H1 (cell line): ENCODE measurements around the gene LIMA1. TPM values are rescaled to one million over a fixed set of nuclear protein-coding genes. Genes with fewer than 3 reads are reported as not detected.

Experiments
- CEBPB ChIP-seq: IDR thresholded peaks from 2 replicates; pipeline ENCODE4 v1.6.1; 2012; ENCODE audit warnings: low read depth, low read length
- POLR2A ChIP-seq, 2 experiments: IDR thresholded peaks; 1 replicate in 1 of 2; 2 replicates in 1 of 2; pipeline ENCODE4 v1.6.1; 2011; ENCODE audit warnings: low read depth in 2 of 2, low read length in 2 of 2, mild to moderate bottlenecking in 2 of 2; ENCODE audit errors: control extremely low read depth in 1 of 2
- POU5F1 ChIP-seq: IDR thresholded peaks from 2 replicates; pipeline ENCODE4 v1.6.1; 2011; ENCODE audit warnings: low read depth, mild to moderate bottlenecking, low read length, moderate library complexity
- RFX5 ChIP-seq: IDR thresholded peaks from 2 replicates; pipeline ENCODE4 v1.6.1; 2011; ENCODE audit warnings: low read depth, low read length, improper control_type of control experiment, borderline replicate concordance
- SIN3A ChIP-seq, 2 experiments: IDR thresholded peaks in 1 of 2; conservative IDR thresholded peaks in 1 of 2; 2 replicates each; pipeline ENCODE4 v1.6.1; 2011 to 2012; ENCODE audit warnings: low read length in 2 of 2, improper control_type of control experiment in 1 of 2, low read depth in 1 of 2, mild to moderate bottlenecking in 1 of 2
- SIRT6 ChIP-seq: IDR thresholded peaks from one replicate; pipeline ENCODE4 v1.7.1; 2012; ENCODE audit warnings: low read length, inconsistent platforms
- polyA plus RNA-seq, 7 experiments: library from polyadenylated mRNA; depleted of rRNA in 3 of 7; stranded (reverse) in 5 of 7; unstranded in 2 of 7; fragments of >200 nt in 5 of 7; fragments of 200-250 nt in 2 of 7; gene quantifications; 1 replicate in 5 of 7; 2 replicates in 1 of 7; 4 replicates in 1 of 7; pipeline versions ENCODE4 v1.2.1 to v1.2.3, GENCODE V29; 2011 to 2013; ENCODE audit warnings: missing spikeins in 2 of 7, mixed read lengths in 2 of 7
- total RNA-seq: library from RNA; stranded (reverse); fragmentation: NEBNext Ultra II Directional; extraction: Animal tissue kit (Norgen Biotek cat#: 25700); gene quantifications from 2 replicates; pipeline ENCODE4 v1.2.1, GENCODE V29; 2021
- TF ChIP-seq, protein P1 (sequence below): IDR thresholded peaks from 2 replicates; pipeline ENCODE4 v1.6.1; 2012; ENCODE audit warnings: low read length, inconsistent platforms

The LIMA1 gene
- total and polyA plus RNA-seq, 2 of the 8 experiments (the other 6 are each of a cell fraction or from before 2014, with no cell fraction given): 12.7 to 47.6 TPM

DNA sequence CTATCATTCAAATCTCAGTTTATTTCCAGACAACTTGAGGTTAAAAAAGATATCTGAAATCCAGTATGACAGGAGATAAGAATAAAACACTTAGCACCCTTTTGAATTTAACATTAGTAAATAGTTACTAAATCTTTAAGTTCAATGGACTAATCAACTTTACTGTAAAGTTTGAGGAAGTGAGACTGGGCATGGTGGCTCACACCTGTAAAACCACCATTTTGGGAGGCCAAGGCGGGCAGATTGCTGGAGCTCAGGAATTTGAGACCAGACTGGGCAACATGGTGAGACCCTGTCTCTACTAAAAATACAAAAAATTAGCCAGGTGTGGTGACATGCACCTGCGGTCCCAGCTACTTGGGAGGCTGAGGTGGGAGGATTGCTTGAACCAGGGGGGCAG is 75.9 kb downstream of the LIMA1 start (continued):
- TF ChIP-seq POLR2A (IDR thresholded peaks at IDR 0.05; ENCODE audit: control extremely low read depth in 1 of 2, low read depth in 2 of 2, low read length in 2 of 2) (no peak), CEBPB (no peak), RFX5 (no peak), SIN3A (conservative IDR thresholded peaks at IDR 0.05 in 1 of 2, IDR thresholded peaks at IDR 0.05 in 1 of 2; ENCODE audit: low read depth in 1 of 2, low read length in 2 of 2) (no peak), POU5F1 (no peak), SIRT6 (no peak)
- TF ChIP-seq, protein P1, sequence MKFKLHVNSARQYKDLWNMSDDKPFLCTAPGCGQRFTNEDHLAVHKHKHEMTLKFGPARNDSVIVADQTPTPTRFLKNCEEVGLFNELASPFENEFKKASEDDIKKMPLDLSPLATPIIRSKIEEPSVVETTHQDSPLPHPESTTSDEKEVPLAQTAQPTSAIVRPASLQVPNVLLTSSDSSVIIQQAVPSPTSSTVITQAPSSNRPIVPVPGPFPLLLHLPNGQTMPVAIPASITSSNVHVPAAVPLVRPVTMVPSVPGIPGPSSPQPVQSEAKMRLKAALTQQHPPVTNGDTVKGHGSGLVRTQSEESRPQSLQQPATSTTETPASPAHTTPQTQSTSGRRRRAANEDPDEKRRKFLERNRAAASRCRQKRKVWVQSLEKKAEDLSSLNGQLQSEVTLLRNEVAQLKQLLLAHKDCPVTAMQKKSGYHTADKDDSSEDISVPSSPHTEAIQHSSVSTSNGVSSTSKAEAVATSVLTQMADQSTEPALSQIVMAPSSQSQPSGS: no peak
